Measurements from ENCODE around the gene PHOX2B.

DNA sequence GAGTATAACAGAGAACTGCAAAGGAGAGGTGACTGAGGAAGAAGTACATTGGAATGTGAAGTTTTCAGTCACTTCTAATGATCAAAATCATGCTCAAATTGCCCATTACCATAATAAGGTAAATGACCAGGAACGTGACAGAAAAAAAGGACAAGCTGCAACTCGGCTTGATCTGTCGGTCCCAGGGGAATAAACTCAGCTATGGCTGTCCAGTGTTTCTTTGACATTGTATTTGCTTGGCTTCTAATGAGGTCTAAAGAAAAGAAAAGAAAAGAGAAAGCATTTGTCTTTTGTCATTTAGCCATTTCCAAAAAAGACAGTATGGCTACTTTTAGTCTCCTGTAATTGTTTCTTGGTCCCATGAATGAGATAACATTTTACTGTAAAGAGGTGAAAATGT lies 25.2 kb downstream of the PHOX2B start:
- TF ChIP-seq, protein P1, sequence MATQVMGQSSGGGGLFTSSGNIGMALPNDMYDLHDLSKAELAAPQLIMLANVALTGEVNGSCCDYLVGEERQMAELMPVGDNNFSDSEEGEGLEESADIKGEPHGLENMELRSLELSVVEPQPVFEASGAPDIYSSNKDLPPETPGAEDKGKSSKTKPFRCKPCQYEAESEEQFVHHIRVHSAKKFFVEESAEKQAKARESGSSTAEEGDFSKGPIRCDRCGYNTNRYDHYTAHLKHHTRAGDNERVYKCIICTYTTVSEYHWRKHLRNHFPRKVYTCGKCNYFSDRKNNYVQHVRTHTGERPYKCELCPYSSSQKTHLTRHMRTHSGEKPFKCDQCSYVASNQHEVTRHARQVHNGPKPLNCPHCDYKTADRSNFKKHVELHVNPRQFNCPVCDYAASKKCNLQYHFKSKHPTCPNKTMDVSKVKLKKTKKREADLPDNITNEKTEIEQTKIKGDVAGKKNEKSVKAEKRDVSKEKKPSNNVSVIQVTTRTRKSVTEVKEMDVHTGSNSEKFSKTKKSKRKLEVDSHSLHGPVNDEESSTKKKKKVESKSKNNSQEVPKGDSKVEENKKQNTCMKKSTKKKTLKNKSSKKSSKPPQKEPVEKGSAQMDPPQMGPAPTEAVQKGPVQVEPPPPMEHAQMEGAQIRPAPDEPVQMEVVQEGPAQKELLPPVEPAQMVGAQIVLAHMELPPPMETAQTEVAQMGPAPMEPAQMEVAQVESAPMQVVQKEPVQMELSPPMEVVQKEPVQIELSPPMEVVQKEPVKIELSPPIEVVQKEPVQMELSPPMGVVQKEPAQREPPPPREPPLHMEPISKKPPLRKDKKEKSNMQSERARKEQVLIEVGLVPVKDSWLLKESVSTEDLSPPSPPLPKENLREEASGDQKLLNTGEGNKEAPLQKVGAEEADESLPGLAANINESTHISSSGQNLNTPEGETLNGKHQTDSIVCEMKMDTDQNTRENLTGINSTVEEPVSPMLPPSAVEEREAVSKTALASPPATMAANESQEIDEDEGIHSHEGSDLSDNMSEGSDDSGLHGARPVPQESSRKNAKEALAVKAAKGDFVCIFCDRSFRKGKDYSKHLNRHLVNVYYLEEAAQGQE (IDR thresholded peaks at IDR 0.05): no peak
- TF ChIP-seq, protein P2, sequence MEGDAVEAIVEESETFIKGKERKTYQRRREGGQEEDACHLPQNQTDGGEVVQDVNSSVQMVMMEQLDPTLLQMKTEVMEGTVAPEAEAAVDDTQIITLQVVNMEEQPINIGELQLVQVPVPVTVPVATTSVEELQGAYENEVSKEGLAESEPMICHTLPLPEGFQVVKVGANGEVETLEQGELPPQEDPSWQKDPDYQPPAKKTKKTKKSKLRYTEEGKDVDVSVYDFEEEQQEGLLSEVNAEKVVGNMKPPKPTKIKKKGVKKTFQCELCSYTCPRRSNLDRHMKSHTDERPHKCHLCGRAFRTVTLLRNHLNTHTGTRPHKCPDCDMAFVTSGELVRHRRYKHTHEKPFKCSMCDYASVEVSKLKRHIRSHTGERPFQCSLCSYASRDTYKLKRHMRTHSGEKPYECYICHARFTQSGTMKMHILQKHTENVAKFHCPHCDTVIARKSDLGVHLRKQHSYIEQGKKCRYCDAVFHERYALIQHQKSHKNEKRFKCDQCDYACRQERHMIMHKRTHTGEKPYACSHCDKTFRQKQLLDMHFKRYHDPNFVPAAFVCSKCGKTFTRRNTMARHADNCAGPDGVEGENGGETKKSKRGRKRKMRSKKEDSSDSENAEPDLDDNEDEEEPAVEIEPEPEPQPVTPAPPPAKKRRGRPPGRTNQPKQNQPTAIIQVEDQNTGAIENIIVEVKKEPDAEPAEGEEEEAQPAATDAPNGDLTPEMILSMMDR (IDR thresholded peaks at IDR 0.05; ENCODE audit: low read depth, low read length, missing input control): no peak
- TF ChIP-seq SP1 (IDR thresholded peaks at IDR 0.05): no peak

Measured in liver (tissue), 3 donors.